ENCODE results near the gene AUP1. TPM values are rescaled to one million over a fixed set of nuclear protein-coding genes. Genes with fewer than 3 reads are reported as not detected.
A peak's percentile ranks its signal among the peaks of the same experiment; 100 is the strongest.
"Not testable (repeated sequence)": the region's sequence is repeated elsewhere in the genome, so short reads cannot be mapped to it uniquely, and the experiment has no call there.

Gene AUP1
- total RNA-seq, 1 donor from 2014 or later = 76.8 TPM

DNA sequence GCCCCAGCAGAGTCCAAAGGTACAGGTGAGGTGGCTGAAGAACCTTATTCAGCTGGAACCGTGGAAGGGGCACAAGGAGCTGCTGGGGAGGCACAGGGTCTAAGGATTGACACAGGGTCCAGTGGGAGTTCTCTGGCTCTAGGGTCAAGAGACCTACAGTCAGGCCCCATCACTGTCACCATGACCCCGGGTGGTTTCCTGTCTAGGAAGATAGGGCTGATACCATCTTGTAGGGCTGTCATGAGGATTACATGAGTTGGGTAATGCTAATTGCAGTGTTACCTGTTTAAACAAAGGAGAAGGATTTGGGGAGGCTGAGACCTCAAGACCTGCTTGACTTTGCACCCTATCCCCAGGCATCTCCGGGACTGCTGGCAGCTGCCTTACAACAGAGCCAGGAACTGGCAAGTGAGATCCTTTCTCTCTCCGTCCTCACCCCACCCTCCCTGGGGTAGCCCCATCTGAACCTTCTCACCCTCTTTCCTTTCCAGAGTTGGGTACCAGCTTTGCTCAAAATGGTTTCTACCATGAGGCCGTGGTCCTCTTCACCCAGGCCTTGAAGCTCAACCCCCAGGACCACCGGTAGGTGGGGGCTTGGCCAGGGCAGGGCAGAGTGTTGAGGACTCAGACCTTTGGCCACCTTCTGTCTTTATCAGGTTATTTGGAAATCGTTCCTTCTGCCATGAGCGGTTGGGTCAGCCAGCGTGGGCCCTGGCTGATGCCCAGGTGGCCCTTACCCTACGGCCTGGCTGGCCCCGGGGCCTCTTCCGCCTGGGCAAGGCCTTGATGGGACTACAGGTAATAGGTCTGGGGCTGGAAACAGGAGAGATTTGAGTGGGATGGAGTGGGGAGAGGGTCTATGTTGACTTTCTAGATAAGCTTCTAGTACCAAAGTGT, 37.6 kb downstream of the AUP1 start:
- TF ChIP-seq, protein P1, sequence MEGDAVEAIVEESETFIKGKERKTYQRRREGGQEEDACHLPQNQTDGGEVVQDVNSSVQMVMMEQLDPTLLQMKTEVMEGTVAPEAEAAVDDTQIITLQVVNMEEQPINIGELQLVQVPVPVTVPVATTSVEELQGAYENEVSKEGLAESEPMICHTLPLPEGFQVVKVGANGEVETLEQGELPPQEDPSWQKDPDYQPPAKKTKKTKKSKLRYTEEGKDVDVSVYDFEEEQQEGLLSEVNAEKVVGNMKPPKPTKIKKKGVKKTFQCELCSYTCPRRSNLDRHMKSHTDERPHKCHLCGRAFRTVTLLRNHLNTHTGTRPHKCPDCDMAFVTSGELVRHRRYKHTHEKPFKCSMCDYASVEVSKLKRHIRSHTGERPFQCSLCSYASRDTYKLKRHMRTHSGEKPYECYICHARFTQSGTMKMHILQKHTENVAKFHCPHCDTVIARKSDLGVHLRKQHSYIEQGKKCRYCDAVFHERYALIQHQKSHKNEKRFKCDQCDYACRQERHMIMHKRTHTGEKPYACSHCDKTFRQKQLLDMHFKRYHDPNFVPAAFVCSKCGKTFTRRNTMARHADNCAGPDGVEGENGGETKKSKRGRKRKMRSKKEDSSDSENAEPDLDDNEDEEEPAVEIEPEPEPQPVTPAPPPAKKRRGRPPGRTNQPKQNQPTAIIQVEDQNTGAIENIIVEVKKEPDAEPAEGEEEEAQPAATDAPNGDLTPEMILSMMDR (IDR thresholded peaks at IDR 0.05) = no peak
- Mint-ChIP-seq H3K4me3 (ENCODE audit: unreplicated experiment) (no peak overlapping the region), H3K9me3 (ENCODE audit: low read depth) (no peaks in the 10 kb centered on the region), H3K4me1 (ENCODE audit: low read depth) (no peaks in the 10 kb centered on the region), H3K27me3 (ENCODE audit: low read depth) (peaks cover 3% of the 10 kb centered on the region), H3K27ac (ENCODE audit: unreplicated experiment) (no peak overlapping the region), H3K36me3 (ENCODE audit: low read depth) (peaks cover 38% of the 10 kb centered on the region)
- DNase-seq (ENCODE audit: low spot score) = no peak

DNA sequence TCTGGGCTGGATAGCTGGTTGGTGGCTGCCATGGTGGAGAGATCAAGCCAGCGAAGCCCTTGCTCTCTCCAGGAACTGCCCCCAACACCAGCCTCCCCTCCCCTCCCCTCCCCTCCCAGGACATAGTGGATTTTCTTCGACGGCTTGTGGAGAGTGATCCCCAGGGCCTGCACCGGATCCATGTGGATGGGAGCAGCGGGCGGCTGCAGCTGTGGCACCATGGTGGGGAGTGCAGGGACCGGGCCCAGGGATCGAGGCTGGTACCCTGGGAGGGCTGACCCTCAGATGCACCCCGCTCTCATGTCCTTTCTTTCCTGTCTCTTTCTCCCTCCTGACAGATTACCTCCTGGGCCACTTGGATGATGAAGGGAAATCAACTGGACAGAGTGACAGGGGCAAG, 39.6 kb downstream of the AUP1 start:
- H3K4me1 Mint-ChIP-seq (ENCODE audit: low read depth) = no peaks in the 10 kb centered on the region
- no peak overlapping the region for H3K27ac Mint-ChIP-seq (ENCODE audit: unreplicated experiment)
- TF ChIP-seq, protein P1 (IDR thresholded peaks at IDR 0.05) = no peak
- no peaks in the 10 kb centered on the region for H3K9me3 Mint-ChIP-seq (ENCODE audit: low read depth)
- H3K27me3 Mint-ChIP-seq (ENCODE audit: low read depth) = no peaks in the 10 kb centered on the region
- H3K36me3 Mint-ChIP-seq (ENCODE audit: low read depth) = peaks cover 40% of the 10 kb centered on the region
- H3K4me3 Mint-ChIP-seq (ENCODE audit: unreplicated experiment) = no peak overlapping the region
- no peak for DNase-seq (ENCODE audit: low spot score)

DNA sequence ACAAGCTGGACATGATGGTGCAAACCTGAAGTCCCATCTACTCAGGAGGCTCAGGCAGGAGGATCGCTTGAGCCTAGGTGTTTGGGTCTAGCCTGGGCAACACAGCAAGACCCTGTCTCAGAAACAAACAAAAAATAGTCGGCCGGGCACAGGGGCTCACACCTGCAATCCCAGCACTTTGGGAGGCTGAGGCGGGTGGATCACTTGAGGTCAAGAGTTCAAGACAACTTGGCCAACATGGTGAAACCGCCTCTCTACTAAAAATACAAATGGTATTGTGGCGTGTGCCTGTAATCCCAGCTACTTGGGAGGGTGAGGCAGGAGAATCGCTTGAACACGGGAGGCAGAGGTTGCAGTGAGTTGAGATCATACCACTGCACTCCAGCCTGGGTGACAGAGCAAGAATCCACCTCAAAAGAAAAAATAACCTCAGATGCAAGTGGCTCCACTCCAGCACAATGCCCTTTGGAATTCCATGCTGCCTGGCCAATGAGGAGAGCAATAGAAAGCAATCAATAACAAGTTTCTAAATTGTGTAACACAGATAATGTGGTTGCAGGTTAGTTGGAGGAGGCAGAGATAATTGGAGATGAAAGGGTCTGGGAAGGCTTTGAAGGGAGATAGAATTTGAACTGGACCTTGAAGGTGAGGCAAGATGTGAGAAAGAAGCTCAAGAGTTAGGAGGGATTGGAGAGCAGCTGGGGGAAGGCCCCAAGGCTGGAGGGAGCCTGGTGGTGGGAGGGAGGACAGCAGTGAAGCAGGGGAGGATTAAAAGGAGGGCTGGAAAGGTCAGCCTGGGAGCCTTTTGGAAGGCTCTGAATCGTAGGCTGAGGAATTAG, 40.6 kb downstream of the AUP1 start:
- TF ChIP-seq, protein P1 (IDR thresholded peaks at IDR 0.05) = no peak
- Mint-ChIP-seq H3K9me3 (ENCODE audit: low read depth) (no peaks in the 10 kb centered on the region), H3K36me3 (ENCODE audit: low read depth) (peaks cover 34% of the 10 kb centered on the region), H3K27ac (ENCODE audit: unreplicated experiment) (no peak overlapping the region), H3K4me1 (ENCODE audit: low read depth) (peaks cover 4% of the 10 kb centered on the region), H3K27me3 (ENCODE audit: low read depth) (no peaks in the 10 kb centered on the region), H3K4me3 (ENCODE audit: unreplicated experiment) (no peak overlapping the region)
- no peak for DNase-seq (ENCODE audit: low spot score)

DNA sequence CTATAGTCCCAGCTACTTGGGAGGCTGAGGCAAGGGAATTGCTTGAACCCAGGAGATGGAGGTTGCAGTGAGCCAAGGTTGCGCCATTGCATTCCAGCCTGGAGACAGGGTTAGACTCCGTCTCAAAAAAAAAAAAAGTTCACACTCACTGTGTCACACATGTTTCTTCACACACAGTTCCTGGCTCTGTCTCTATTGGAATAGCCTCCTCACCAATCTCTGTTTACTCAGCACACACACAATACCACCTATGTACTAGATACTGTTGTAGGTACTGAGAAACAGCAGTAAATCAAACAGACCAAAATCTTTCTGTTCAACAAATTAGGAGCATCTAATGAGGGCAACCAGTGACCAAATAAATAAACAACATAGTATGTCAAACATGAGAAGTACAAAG, 43.4 kb downstream of the AUP1 start:
- Mint-ChIP-seq H3K4me1 (ENCODE audit: low read depth) (peaks cover 17% of the 10 kb centered on the region), H3K27me3 (ENCODE audit: low read depth) (no peaks in the 10 kb centered on the region), H3K9me3 (ENCODE audit: low read depth) (no peaks in the 10 kb centered on the region), H3K4me3 (ENCODE audit: unreplicated experiment) (no peak overlapping the region), H3K36me3 (ENCODE audit: low read depth) (peaks cover 16% of the 10 kb centered on the region), H3K27ac (ENCODE audit: unreplicated experiment) (no peak overlapping the region)
- TF ChIP-seq, protein P1 (IDR thresholded peaks at IDR 0.05) = no peak
- DNase-seq (ENCODE audit: low spot score) = no peak

DNA sequence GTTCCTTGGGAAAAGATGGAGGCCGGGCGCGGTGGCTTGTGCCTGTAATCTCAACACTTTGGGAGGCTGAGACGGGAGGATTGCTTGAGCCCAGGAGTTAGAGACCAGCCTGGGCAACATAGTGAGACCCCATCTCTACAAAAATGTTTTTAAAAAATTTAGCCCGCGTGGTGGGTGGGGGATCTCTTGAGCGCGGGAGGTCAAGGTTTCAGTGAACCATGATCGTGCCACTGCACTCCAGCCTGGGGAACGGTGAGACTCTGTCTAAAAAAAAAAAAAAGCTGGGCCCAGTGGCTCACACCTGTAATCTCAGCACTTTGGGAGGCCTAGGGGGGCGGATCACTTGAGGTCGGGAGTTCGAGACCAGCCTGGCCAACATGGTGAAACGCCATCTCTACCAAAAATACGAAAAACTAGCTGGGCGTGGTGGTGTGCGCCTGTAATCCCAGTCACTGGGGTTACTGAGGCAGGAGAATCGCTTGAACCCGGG, 45.8 kb downstream of the AUP1 start:
- not testable (repeated sequence) for H3K36me3 Mint-ChIP-seq (ENCODE audit: low read depth); H3K27me3 Mint-ChIP-seq (ENCODE audit: low read depth); DNase-seq (ENCODE audit: low spot score); H3K9me3 Mint-ChIP-seq (ENCODE audit: low read depth)
- peaks cover 28% of the 10 kb centered on the region for H3K4me1 Mint-ChIP-seq (ENCODE audit: low read depth)
- peak overlapping the region; percentile 95 for H3K4me3 Mint-ChIP-seq (ENCODE audit: unreplicated experiment)
- H3K27ac Mint-ChIP-seq (ENCODE audit: unreplicated experiment) = peak overlapping the region; percentile 98

All from chondrocyte (in vitro differentiated cells).